GM18507 (cell line): ENCODE data around the gene MMP25.
"Not testable (repeated sequence)": the region's sequence is repeated elsewhere in the genome, so short reads cannot be mapped to it uniquely, and the experiment has no call there.

Experiments used
- DNase-seq: peaks from one replicate; pipeline ENCODE4 v3.0.0; 2011; ENCODE audit warnings: low read depth; ENCODE audit not compliant: insufficient read length; ENCODE audit errors: extremely low spot score
- FAIRE-seq: peaks from 2 replicates; lab custom pipeline; 2011; peaks lifted over from hg19 to GRCh38; lab: Jason Lieb, UNC

MMP25 gene

GRCh38 chr16:3051494-3051893 lies 5.1 kb downstream of the MMP25 start:
- FAIRE-seq = no peak
- no peak for DNase-seq

- not testable (repeated sequence) for FAIRE-seq, DNase-seq
Measured at GRCh38 chr16:3052571-3053329, 6.4 kb downstream of the MMP25 start.

GRCh38 chr16:3053330-3053710 lies 7.0 kb downstream of the MMP25 start:
- not testable (repeated sequence) for DNase-seq, FAIRE-seq

- no peak for DNase-seq
- peak; percentile 63 for FAIRE-seq
Measured at GRCh38 chr16:3054965-3055733, 8.8 kb downstream of the MMP25 start.

DNA sequence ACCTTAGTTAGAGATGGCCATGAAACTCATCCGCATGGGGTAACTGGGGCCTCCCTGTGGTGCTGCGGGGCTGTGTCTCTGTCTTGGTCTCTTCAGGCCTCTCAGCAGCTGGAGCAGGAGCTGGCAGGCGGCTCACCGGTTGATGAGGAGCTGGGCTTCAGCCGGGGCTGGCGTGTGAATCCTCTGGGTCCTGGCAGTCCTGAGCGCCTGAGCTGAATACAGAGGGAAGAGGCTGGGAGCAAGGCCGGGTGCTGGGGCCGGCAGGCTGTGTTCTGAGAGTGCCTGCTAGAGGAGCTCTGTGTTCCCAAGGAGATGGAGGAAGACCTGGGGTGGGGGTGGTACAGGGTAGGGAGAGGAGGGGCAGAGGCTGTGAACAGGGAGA lies 9.4 kb downstream of the MMP25 start:
- FAIRE-seq, DNase-seq: not testable (repeated sequence)

- FAIRE-seq (no peak), DNase-seq (no peak)
Measured at GRCh38 chr16:3056336-3057180, 10.2 kb downstream of the MMP25 start.

- FAIRE-seq (no peak), DNase-seq (no peak)
Measured at GRCh38 chr16:3057181-3058138, 11.1 kb downstream of the MMP25 start.

DNA sequence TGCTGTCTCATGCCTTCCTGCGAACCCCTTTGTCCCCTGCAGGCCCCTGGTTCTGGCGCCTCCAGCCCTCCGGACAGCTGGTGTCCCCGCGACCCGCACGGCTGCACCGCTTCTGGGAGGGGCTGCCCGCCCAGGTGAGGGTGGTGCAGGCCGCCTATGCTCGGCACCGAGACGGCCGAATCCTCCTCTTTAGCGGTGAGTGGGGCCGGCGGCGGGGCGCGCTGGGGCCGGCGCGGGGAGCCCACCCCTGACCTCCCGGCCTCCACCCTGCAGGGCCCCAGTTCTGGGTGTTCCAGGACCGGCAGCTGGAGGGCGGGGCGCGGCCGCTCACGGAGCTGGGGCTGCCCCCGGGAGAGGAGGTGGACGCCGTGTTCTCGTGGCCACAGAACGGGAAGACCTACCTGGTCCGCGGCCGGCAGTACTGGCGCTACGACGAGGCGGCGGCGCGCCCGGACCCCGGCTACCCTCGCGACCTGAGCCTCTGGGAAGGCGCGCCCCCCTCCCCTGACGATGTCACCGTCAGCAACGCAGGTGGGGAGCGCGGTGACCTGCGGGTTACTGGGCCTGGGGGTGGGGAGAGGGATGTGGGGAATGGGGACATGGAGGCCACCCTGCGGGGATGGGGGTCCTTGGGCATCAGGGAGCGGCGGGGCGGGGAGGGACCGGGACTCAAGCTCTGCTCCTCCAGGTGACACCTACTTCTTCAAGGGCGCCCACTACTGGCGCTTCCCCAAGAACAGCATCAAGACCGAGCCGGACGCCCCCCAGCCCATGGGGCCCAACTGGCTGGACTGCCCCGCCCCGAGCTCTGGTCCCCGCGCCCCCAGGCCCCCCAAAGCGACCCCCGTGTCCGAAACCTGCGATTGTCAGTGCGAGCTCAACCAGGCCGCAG lies 12.0 kb downstream of the MMP25 start:
- DNase-seq (no peak), FAIRE-seq (no peak)

GRCh38 chr16:3059041-3059722 lies 12.8 kb downstream of the MMP25 start:
- FAIRE-seq = peak; percentile 64
- peak; percentile 88 for DNase-seq

DNA sequence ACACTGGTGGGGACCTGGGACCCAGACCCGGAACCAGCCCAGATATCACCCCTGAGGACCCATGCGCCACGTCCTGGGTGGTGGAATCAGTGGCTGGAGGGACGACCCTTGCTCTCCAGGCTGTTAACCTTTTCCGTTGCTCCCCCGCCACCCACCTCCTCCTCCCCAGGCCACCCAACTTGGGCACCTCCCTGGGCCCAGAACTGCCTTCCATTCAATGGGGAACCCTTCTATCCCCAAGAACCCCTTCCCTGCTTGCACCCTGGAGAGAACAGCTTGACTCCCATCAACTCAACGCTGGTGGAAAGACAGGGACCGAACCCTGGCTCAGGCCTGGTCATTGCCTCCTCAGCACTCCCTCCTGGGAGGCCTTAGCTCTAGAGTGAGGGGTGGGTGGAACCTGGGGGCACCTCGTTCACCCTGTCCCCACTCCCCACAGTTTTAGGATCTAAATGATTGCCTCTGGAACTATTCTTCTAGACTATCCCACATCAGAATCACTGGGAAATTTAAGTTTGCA lies 13.4 kb downstream of the MMP25 start:
- no peak for FAIRE-seq
- no peak for DNase-seq

GRCh38 chr16:3060339-3061127 lies 14.2 kb downstream of the MMP25 start:
- DNase-seq (no peak), FAIRE-seq (no peak)

GRCh38 chr16:3062553-3062952 lies 16.2 kb downstream of the MMP25 start:
- no peak for DNase-seq
- FAIRE-seq = no peak

- no peak for DNase-seq
Measured at GRCh38 chr16:3063625-3064386, 17.4 kb downstream of the MMP25 start.

DNA sequence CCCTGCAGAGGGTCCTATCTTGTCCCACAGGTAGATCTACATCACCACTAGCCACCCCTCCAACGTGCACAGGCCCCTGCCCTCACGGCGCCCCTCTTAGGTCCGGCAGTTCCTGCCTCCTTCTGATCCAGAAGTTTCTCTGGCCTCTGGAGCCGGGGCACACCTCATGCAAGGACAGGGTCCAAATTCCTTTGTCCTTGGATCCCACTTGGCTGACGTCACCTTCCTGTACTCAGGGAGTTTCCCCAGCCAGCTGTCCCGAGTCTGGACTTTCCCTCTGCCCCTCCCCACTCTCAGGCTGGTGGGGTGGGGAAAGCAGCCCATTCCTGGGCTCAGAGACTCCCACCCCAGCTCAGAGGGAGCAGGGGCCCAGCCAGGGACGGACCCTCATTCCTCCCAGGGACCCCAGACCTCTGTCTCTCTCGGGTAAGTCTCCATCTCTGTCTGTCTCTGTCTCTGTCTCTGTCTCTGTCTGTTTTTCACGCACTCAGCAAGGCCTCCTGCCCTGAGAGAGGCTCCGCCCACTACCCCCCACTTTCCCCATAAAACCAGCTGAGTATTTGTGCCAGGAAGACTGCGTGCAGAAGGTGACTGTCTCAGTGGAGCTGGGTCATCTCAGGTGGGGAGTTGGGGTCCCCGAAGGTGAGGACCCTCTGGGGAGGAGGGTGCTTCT lies 18.8 kb downstream of the MMP25 start, which contains the start of gene IL32:
IL32 (plus strand) TSS at position 572 of the 673 bp plus-strand sequence. CDS start 172 bp downstream, outside the sequence.
- FAIRE-seq (peak; percentile 65), DNase-seq (no peak)

More at GRCh38 chr16:3063625-3064386, 17.4 kb downstream of the MMP25 start:
- FAIRE-seq = no peak
